Spleen (tissue), 11 donors: ENCODE measurements around the gene LITAF. TPM values are rescaled to one million over a fixed set of nuclear protein-coding genes. Genes with fewer than 3 reads are reported as not detected.

Source experiments
- DNase-seq: peaks from one replicate; pipeline ENCODE4 v3.0.0-alpha.2; 2020
- H3K27ac ChIP-seq, 8 donors: fragments of 200-600 bp; sonication (generic) in 7 of 8; 1 replicate in 4 of 8; 2 replicates in 4 of 8; pipeline versions ENCODE4 v1.5.0 to v1.8.0; 2016 to 2021; ENCODE audit warnings: inconsistent platforms in 4 of 8, mild to moderate bottlenecking in 4 of 8, moderate library complexity in 1 of 8
- H3K27me3 ChIP-seq, 7 donors: fragments of 200-600 bp; sonication (generic) in 6 of 7; replicated peaks in 1 of 7; 1 replicate in 4 of 7; 2 replicates in 3 of 7; pipeline versions ENCODE4 v1.5.0 to v1.8.0; 2016 to 2021; ENCODE audit warnings: inconsistent platforms in 3 of 7, mild to moderate bottlenecking in 1 of 7
- H3K36me3 ChIP-seq, 6 donors: fragments of 200-600 bp; sonication (generic) in 5 of 6; 1 replicate in 4 of 6; 2 replicates in 2 of 6; pipeline versions ENCODE4 v1.5.0 to v1.8.0; 2016 to 2021; ENCODE audit warnings: inconsistent platforms in 2 of 6
- H3K4me1 ChIP-seq, 6 donors: fragments of 200-600 bp; sonication (generic) in 5 of 6; 1 replicate in 3 of 6; 2 replicates in 3 of 6; pipeline versions ENCODE4 v1.5.0 to v1.8.0; 2016 to 2021; ENCODE audit warnings: inconsistent platforms in 3 of 6
- H3K4me3 ChIP-seq, 8 donors: fragments of 200-600 bp; sonication (generic) in 7 of 8; 1 replicate in 4 of 8; 2 replicates in 4 of 8; pipeline versions ENCODE4 v1.5.0 to v1.8.0; 2016 to 2021; ENCODE audit warnings: inconsistent platforms in 4 of 8, mild to moderate bottlenecking in 4 of 8, moderate library complexity in 2 of 8
- H3K9me3 ChIP-seq, 8 donors: fragments of 200-600 bp; sonication (generic) in 7 of 8; 1 replicate in 4 of 8; 2 replicates in 4 of 8; pipeline versions ENCODE4 v1.5.0 to v1.8.0; 2016 to 2021; ENCODE audit warnings: inconsistent platforms in 4 of 8
- CTCF ChIP-seq, 11 experiments: fragments of 200-600 bp in 7 of 11; fragments of 450-650 bp in 4 of 11; sonication (generic) in 4 of 11; IDR thresholded peaks in 8 of 11; conservative IDR thresholded peaks in 3 of 11; 1 replicate in 7 of 11; 2 replicates in 4 of 11; pipeline versions ENCODE4 v1.4.0 to v1.8.0; 2016 to 2021; ENCODE audit warnings: antibody characterized with exemption in 11 of 11, inconsistent platforms in 4 of 11, mild to moderate bottlenecking in 1 of 11
- POLR2A ChIP-seq, 3 donors: fragments of 450-650 bp; IDR thresholded peaks; one replicate each; pipeline ENCODE4 v1.5.1; 2017; ENCODE audit warnings: antibody characterized with exemption in 3 of 3, mild to moderate bottlenecking in 1 of 3
- POLR2AphosphoS5 ChIP-seq, 3 donors: sonication (generic); formaldehyde crosslinking; IDR thresholded peaks; one replicate each; pipeline ENCODE4 v1.5.1; 2017; ENCODE audit warnings: antibody characterized with exemption in 3 of 3
- WGBS, 5 donors: extraction: QIAGEN DNeasy Blood & Tissue Kit in 3 of 5; methylation state at CpG; one replicate each; pipeline versions ENCODE4 v1.1.5 to v1.1.7; 2013 to 2018; 5-methylcytosine and 5-hydroxymethylcytosine counted together
- intact Hi-C: fragments of 100-400 bp; cut with DNase I; formaldehyde crosslinking; loops from one replicate; pipeline ENCODE4 v1.15.0; 2023; ENCODE audit warnings: low total_unique reads
- polyA plus RNA-seq, 3 donors: library from polyadenylated mRNA; stranded (reverse); fragments of 200-250 nt; gene quantifications; one replicate each; pipeline ENCODE4 v1.2.1, GENCODE V29; 2013
- total RNA-seq, 7 donors: library from RNA; depleted of rRNA in 3 of 7; stranded (reverse); fragments of >200 nt in 3 of 7; fragmentation: NEBNext Ultra II Directional in 4 of 7; extraction: Animal tissue kit (Norgen Biotek cat#: 25700) in 4 of 7; gene quantifications; one replicate each; pipeline versions ENCODE4 v1.1.0 to v1.2.1, GENCODE V29; 2016 to 2021
- donor health status: healthy with polysubstance abuse.
- donor health status: DM: no; HTN: no; CAD: no; lungs with moderate emphysema.
- donor health status: DM: no; HTN: no; CAD: no.
- donor health status: Bipolar disorder and iron deficiency.
- donor health status: healthy.
- donor health status: DM: no; HTN: no; CAD: no.
- donor health status: DM: yes; HTN: yes; CAD: no.

Gene LITAF
- total and polyA plus RNA-seq, 10 donors, result 55.8 to 312 (median 162) TPM

GRCh38 chr16:11552440-11552839, 34.3 kb downstream of the LITAF start:
- Histone ChIP-seq H3K4me1 (peaks cover under 1 to 57% (median 18%) of the 10 kb centered on the region in 6 donors), H3K36me3 (peaks cover 6 to 100% (median 87%) of the 10 kb centered on the region in 6 donors), H3K27ac (peak overlapping the region in 4 of 8 donors; percentile 15 to 71 (median 40)), H3K9me3 (peaks cover 0 to 17% (median 8%) of the 10 kb centered on the region in 8 donors), H3K4me3 (no peak overlapping the region), H3K27me3 (no peaks in the 10 kb centered on the region)
- DNase-seq, result no peak
- TF ChIP-seq CTCF (IDR thresholded peaks at IDR 0.05 in 8 of 11, conservative IDR thresholded peaks at IDR 0.05 in 3 of 11) (no peak), POLR2A (IDR thresholded peaks at IDR 0.05) (no peak), POLR2AphosphoS5 (IDR thresholded peaks at IDR 0.05) (no peak)
- intact Hi-C loops, result no loop called here
- WGBS, 5 donors, result 74 to 82% (median 80%) methylated on average over 8 of the region's 8 CpGs

- Histone ChIP-seq H3K4me3 (no peak overlapping the region), H3K9me3 (peaks cover 0 to 17% (median 8%) of the 10 kb centered on the region in 8 donors), H3K27ac (peak overlapping the region in 5 of 8 donors; percentile 41 to 71 (median 55)), H3K36me3 (peaks cover 6 to 100% (median 93%) of the 10 kb centered on the region in 6 donors), H3K27me3 (no peaks in the 10 kb centered on the region), H3K4me1 (peaks cover 0 to 51% (median 14%) of the 10 kb centered on the region in 6 donors)
- DNase-seq, result no peak
- TF ChIP-seq POLR2AphosphoS5 (IDR thresholded peaks at IDR 0.05) (no peak), POLR2A (IDR thresholded peaks at IDR 0.05) (no peak), CTCF (IDR thresholded peaks at IDR 0.05 in 8 of 11, conservative IDR thresholded peaks at IDR 0.05 in 3 of 11) (no peak)
- 21 to 55% (median 39%) methylated on average over 3 of the region's 3 CpGs for WGBS, 5 donors
- intact Hi-C loops, result no loop called here
Observed at GRCh38 chr16:11551842-11552241, 34.9 kb downstream of the LITAF start.

- peak overlapping the region in 6 of 8 donors; percentile 41 to 71 (median 51) for H3K27ac ChIP-seq
- H3K9me3 ChIP-seq, result peaks cover 0 to 9% (median 1%) of the 10 kb centered on the region in 8 donors
- no peak overlapping the region for H3K4me3 ChIP-seq
- H3K27me3 ChIP-seq, result no peaks in the 10 kb centered on the region
- H3K36me3 ChIP-seq, result peaks cover under 1 to 99% (median 90%) of the 10 kb centered on the region in 6 donors
- peaks cover 0 to 42% (median 12%) of the 10 kb centered on the region in 6 donors for H3K4me1 ChIP-seq
- DNase-seq, result no peak
- WGBS, 5 donors, result 60 to 89% (median 71%) methylated on average over 13 of the region's 13 CpGs
- intact Hi-C loops, result no loop called here
- TF ChIP-seq CTCF (IDR thresholded peaks at IDR 0.05 in 8 of 11, conservative IDR thresholded peaks at IDR 0.05 in 3 of 11) (no peak), POLR2A (IDR thresholded peaks at IDR 0.05) (no peak), POLR2AphosphoS5 (IDR thresholded peaks at IDR 0.05) (no peak)
Observed at GRCh38 chr16:11550791-11551498, 35.8 kb downstream of the LITAF start.
